CD4-positive, alpha-beta T cell (primary cell): ENCODE measurements around the gene LIMCH1. TPM values are rescaled to one million over a fixed set of nuclear protein-coding genes. Genes with fewer than 3 reads are reported as not detected.

Experiments
- ATAC-seq: fragments of 200-7000 bp; cut with Tn5 transposase; one replicate; pipeline ENCODE4 v1.10.0; 2022; ENCODE audit warnings: mild to moderate bottlenecking; ENCODE audit not compliant: poor library complexity
- CTCF ChIA-PET: fragments of 350-600 bp; sonication (Branson Sonifier 250); formaldehyde crosslinking; loops from one replicate; lab custom pipeline; 2021; ENCODE audit warnings: antibody characterized with exemption, inconsistent platforms; lab: Charles Lee
- POLR2A ChIA-PET: fragments of 350-600 bp; sonication (Branson Sonifier 250); formaldehyde crosslinking; loops from one replicate; lab custom pipeline; 2021; ENCODE audit warnings: antibody characterized with exemption, inconsistent platforms; lab: Charles Lee
- DNase-seq, 14 experiments: peaks; one replicate each; pipeline ENCODE4 v3.0.0-alpha.2; 2013 to 2020; ENCODE audit warnings: mixed read lengths in 2 of 14
- H3K27ac ChIP-seq, 2 donors: one replicate each; pipeline versions ENCODE4 v1.5.1 to v1.7.0; 2013; ENCODE audit warnings: low read length in 2 of 2, low read depth in 1 of 2, mild to moderate bottlenecking in 1 of 2
- H3K27me3 ChIP-seq, 2 experiments: 1 replicate in 1 of 2; 2 replicates in 1 of 2; pipeline versions ENCODE4 v1.6.1 to v1.7.0; 2013; ENCODE audit warnings: low read length in 2 of 2, control low read depth in 1 of 2, mild to moderate bottlenecking in 1 of 2, moderate library complexity in 1 of 2; ENCODE audit not compliant: insufficient read depth in 2 of 2, control insufficient read depth in 1 of 2
- H3K36me3 ChIP-seq: one replicate; pipeline ENCODE4 v1.6.1; 2013; ENCODE audit warnings: low read length, control low read depth; ENCODE audit not compliant: insufficient read depth
- H3K4me1 ChIP-seq: one replicate; pipeline ENCODE4 v1.6.1; 2013; ENCODE audit warnings: low read length, control low read depth; ENCODE audit not compliant: insufficient read depth
- H3K4me3 ChIP-seq: one replicate; pipeline ENCODE4 v1.5.1; 2013; ENCODE audit warnings: mild to moderate bottlenecking, low read length, moderate library complexity
- H3K9me3 ChIP-seq, 2 experiments: 1 replicate in 1 of 2; 2 replicates in 1 of 2; pipeline versions ENCODE4 v1.6.1 to v1.7.0; 2013; ENCODE audit warnings: low read length in 2 of 2, mild to moderate bottlenecking in 2 of 2, control low read depth in 1 of 2, moderate library complexity in 1 of 2; ENCODE audit not compliant: control insufficient read depth in 1 of 2, insufficient read depth in 1 of 2
- H3K27ac Mint-ChIP-seq: one replicate; pipeline ENCODE4 v1.8.0; 2020; ENCODE audit warnings: mixed read lengths
- H3K27me3 Mint-ChIP-seq: one replicate; pipeline ENCODE4 v1.8.0; 2021; ENCODE audit warnings: mixed read lengths
- H3K36me3 Mint-ChIP-seq: one replicate; pipeline ENCODE4 v1.8.0; 2021; ENCODE audit warnings: low read depth, mixed read lengths
- H3K4me1 Mint-ChIP-seq: one replicate; pipeline ENCODE4 v1.8.0; 2021; ENCODE audit warnings: low read depth, mixed read lengths
- H3K4me3 Mint-ChIP-seq: one replicate; pipeline ENCODE4 v1.8.0; 2020; ENCODE audit warnings: mild to moderate bottlenecking, mixed read lengths
- H3K9me3 Mint-ChIP-seq: one replicate; pipeline ENCODE4 v1.8.0; 2020; ENCODE audit warnings: mixed read lengths
- intact Hi-C, 2 experiments: fragments of 100-400 bp; cut with DNase I in 1 of 2; cut with micrococcal nuclease in 1 of 2; formaldehyde crosslinking; loops; one replicate each; pipeline versions ENCODE4 v1.15.1 to v1.9.0; 2023 to 2025; cut with DNase I, micrococcal nuclease
- total RNA-seq, 174 experiments: library from RNA in 2 of 174; stranded (reverse) in 2 of 174; gene quantifications; one replicate each; pipeline ENCODE4 v1.2.3 and lab custom pipeline; 2021 to 2026
- TF ChIP-seq, protein P1 (sequence below): fragments of 200-600 bp; IDR thresholded peaks from one replicate; pipeline ENCODE4 v1.8.0; 2022; ENCODE audit warnings: antibody characterized with exemption, mild to moderate bottlenecking

The LIMCH1 gene
- total RNA-seq, 2 experiments from 2014 or later, result not detected

DNA sequence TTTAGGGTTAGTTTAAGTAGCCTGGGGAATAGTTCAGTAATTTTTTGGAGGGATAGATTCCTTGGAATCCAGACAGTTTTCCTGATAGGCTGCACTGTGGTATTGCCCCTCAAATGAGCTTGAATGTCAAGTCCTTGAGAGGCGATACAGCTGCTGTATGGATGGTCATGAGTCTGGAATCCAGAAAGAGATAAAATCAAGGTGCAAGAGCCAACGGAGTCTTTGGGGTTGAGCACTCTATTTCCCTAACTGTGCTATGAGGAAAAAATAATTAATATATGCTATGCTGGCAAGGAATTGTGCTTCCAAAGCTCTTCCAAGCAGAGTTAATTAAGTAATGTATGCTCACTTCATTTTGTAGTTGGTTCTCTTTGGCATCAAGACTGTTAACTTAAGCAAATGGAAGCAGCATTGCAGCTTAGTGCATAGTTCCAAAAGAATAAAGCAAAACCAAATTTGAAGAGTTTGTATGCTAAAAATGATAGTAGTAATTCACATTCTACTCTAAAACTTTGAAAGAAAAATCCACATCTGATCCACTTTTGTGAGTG is 48.8 kb downstream of the LIMCH1 start:
- TF ChIP-seq, protein P1, sequence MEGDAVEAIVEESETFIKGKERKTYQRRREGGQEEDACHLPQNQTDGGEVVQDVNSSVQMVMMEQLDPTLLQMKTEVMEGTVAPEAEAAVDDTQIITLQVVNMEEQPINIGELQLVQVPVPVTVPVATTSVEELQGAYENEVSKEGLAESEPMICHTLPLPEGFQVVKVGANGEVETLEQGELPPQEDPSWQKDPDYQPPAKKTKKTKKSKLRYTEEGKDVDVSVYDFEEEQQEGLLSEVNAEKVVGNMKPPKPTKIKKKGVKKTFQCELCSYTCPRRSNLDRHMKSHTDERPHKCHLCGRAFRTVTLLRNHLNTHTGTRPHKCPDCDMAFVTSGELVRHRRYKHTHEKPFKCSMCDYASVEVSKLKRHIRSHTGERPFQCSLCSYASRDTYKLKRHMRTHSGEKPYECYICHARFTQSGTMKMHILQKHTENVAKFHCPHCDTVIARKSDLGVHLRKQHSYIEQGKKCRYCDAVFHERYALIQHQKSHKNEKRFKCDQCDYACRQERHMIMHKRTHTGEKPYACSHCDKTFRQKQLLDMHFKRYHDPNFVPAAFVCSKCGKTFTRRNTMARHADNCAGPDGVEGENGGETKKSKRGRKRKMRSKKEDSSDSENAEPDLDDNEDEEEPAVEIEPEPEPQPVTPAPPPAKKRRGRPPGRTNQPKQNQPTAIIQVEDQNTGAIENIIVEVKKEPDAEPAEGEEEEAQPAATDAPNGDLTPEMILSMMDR, result no peak

DNA sequence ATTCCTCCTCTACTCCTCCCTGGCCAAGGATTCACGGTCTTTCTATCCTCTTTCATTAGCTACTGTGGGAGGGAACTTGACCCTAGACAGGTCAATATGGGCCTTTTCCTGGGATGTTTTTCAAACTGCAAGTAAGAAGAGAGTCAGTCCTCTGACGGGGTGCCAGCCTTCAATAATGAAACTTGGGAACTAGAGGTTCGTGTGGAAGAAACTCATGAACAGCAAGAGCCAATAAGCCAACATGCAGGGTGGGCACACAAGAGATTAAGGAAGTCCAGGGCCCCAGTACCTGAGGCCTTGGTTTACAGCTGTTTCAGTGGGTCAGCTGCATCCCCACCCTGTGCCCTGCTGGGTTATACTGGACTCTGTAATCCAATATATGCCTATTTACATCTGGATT is 49.3 kb downstream of the LIMCH1 start:
- Histone ChIP-seq H3K4me3 (no peak overlapping the region), H3K9me3 (no peaks in the 10 kb centered on the region), H3K27me3 (no peaks in the 10 kb centered on the region), H3K27ac (no peak overlapping the region), H3K36me3 (no peaks in the 10 kb centered on the region), H3K4me1 (no peaks in the 10 kb centered on the region)
- TF ChIP-seq, protein P1, result no peak
- DNase-seq (no peak), ATAC-seq (no peak)
- intact Hi-C loops, result no loop called here
- Mint-ChIP-seq H3K36me3 (no peaks in the 10 kb centered on the region), H3K27ac (no peak overlapping the region), H3K9me3 (peaks cover 7% of the 10 kb centered on the region), H3K4me1 (no peaks in the 10 kb centered on the region), H3K4me3 (no peak overlapping the region), H3K27me3 (no peaks in the 10 kb centered on the region)
- POLR2A ChIA-PET, result no interaction called here
- CTCF ChIA-PET, result no interaction called here

More for the DNA sequence above, 48.8 kb downstream of the LIMCH1 start:
- Mint-ChIP-seq H3K36me3 (no peaks in the 10 kb centered on the region), H3K27ac (no peak overlapping the region), H3K4me3 (no peak overlapping the region), H3K27me3 (no peaks in the 10 kb centered on the region), H3K9me3 (peaks cover 7% of the 10 kb centered on the region), H3K4me1 (no peaks in the 10 kb centered on the region)
- intact Hi-C loops, result no loop called here
- ChIA-PET POLR2A (no interaction called here), CTCF (no interaction called here)
- Histone ChIP-seq H3K36me3 (no peaks in the 10 kb centered on the region), H3K27me3 (no peaks in the 10 kb centered on the region), H3K27ac (no peak overlapping the region), H3K9me3 (no peaks in the 10 kb centered on the region), H3K4me3 (no peak overlapping the region), H3K4me1 (no peaks in the 10 kb centered on the region)
- DNase-seq, result no peak
- ATAC-seq, result no peak

DNA sequence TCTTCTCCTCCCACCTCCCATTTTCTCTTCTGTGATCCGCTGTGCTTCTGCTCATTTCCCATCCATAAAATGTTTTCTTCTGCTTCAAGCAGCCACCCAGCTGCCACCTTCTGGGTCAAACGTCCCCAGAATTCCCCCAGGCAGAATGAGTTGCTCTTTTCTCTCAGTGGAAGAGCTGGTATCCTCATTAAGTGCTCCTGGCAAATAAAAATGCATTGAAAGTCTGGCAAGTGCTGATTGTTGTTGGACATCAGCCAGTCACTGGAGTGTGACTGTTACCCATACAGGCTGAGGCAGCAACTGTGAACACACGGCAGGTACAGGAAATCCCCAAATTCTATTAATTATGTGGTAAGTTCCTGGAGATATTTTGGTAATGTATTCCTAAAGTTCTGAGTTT is 52.6 kb downstream of the LIMCH1 start:
- DNase-seq, result no peak
- Histone ChIP-seq H3K4me1 (no peaks in the 10 kb centered on the region), H3K9me3 (no peaks in the 10 kb centered on the region), H3K27me3 (no peaks in the 10 kb centered on the region), H3K36me3 (no peaks in the 10 kb centered on the region), H3K4me3 (no peak overlapping the region), H3K27ac (no peak overlapping the region)
- Mint-ChIP-seq H3K4me3 (no peak overlapping the region), H3K27me3 (peaks cover 5% of the 10 kb centered on the region), H3K9me3 (peaks cover 2% of the 10 kb centered on the region), H3K36me3 (no peaks in the 10 kb centered on the region), H3K27ac (no peak overlapping the region), H3K4me1 (no peaks in the 10 kb centered on the region)
- POLR2A ChIA-PET, result no interaction called here
- TF ChIP-seq, protein P1, result no peak
- CTCF ChIA-PET, result no interaction called here
- intact Hi-C loops, result no loop called here
- no peak for ATAC-seq
